ENCODE data around the gene TLL2. TPM values are rescaled to one million over a fixed set of nuclear protein-coding genes. Genes with fewer than 3 reads are reported as not detected.

Gene TLL2
- total RNA-seq, 1 donor, result under 0.01 TPM

- H3K4me3 ChIP-seq (ENCODE audit: low read depth, low read length), result no peak overlapping the region
- DNase-seq (ENCODE audit: low read depth), result no peak
- TF ChIP-seq, protein P1, sequence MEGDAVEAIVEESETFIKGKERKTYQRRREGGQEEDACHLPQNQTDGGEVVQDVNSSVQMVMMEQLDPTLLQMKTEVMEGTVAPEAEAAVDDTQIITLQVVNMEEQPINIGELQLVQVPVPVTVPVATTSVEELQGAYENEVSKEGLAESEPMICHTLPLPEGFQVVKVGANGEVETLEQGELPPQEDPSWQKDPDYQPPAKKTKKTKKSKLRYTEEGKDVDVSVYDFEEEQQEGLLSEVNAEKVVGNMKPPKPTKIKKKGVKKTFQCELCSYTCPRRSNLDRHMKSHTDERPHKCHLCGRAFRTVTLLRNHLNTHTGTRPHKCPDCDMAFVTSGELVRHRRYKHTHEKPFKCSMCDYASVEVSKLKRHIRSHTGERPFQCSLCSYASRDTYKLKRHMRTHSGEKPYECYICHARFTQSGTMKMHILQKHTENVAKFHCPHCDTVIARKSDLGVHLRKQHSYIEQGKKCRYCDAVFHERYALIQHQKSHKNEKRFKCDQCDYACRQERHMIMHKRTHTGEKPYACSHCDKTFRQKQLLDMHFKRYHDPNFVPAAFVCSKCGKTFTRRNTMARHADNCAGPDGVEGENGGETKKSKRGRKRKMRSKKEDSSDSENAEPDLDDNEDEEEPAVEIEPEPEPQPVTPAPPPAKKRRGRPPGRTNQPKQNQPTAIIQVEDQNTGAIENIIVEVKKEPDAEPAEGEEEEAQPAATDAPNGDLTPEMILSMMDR (IDR thresholded peaks at IDR 0.05; ENCODE audit: insufficient read depth, low read length), result no peak
These were observed 44.9 kb downstream of the TLL2 start for GRCh38 chr10:96468845-96469244.

DNA sequence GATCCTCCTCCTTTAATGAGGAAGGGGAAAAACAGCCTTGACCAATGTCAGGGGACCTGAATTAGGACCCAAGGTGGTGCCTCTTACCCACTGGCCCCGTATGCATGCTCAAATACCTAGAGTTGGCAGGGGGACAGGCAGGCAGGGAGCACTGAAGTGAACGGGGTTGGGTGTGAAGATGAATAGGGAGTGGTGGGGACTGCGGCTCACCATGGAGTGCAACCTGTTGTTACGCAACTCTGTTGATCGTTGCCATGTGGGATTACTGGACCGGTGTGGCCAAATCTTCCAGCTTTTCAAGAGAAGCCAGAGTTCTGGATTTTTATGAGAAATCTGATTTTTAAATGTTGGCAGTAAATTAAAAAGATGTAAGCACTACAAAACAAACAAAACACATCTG is 48.1 kb downstream of the TLL2 start:
- no peak overlapping the region for H3K4me3 ChIP-seq (ENCODE audit: low read depth, low read length)
- TF ChIP-seq, protein P1 (IDR thresholded peaks at IDR 0.05; ENCODE audit: insufficient read depth, low read length), result no peak
- DNase-seq (ENCODE audit: low read depth), result no peak

- TF ChIP-seq, protein P1 (IDR thresholded peaks at IDR 0.05; ENCODE audit: insufficient read depth, low read length), result no peak
- no peak for DNase-seq (ENCODE audit: low read depth)
- no peak overlapping the region for H3K4me3 ChIP-seq (ENCODE audit: low read depth, low read length)
These were observed 50.2 kb downstream of the TLL2 start for GRCh38 chr10:96463562-96463961.

DNA sequence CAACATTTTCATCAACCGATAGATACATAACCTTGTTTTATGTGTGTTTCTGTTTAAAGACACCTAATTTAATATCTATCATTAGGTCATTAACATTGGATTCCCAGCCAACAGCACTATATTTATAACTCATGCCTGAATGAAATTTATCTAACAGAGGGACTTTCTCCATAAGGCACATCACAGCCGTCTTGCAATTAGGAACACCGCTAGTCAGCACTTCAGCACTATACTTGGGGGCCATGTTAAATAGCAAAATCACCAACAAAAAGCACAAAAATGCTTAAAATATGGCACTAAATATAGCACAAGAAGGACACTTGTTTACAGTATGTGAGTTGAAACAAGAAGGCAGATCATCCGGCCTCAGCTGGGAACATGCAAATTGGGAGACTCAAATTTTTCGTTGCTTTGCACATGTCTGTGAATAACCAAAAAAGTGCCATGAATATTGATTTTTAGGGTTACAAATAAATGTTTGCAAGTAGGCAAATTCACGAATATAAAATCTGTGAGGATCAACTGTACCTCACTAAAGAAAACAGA is 51.0 kb downstream of the TLL2 start:
- DNase-seq (ENCODE audit: low read depth), result no peak
- no peak overlapping the region for H3K4me3 ChIP-seq (ENCODE audit: low read depth, low read length)
- TF ChIP-seq, protein P1 (IDR thresholded peaks at IDR 0.05; ENCODE audit: insufficient read depth, low read length), result no peak

- H3K4me3 ChIP-seq (ENCODE audit: low read depth, low read length), result no peak overlapping the region
- no peak for DNase-seq (ENCODE audit: low read depth)
- TF ChIP-seq, protein P1 (IDR thresholded peaks at IDR 0.05; ENCODE audit: insufficient read depth, low read length), result no peak
These were observed 53.4 kb downstream of the TLL2 start for GRCh38 chr10:96460316-96460715.

- TF ChIP-seq, protein P1 (IDR thresholded peaks at IDR 0.05; ENCODE audit: insufficient read depth, low read length), result no peak
- no peak for DNase-seq (ENCODE audit: low read depth)
- H3K4me3 ChIP-seq (ENCODE audit: low read depth, low read length), result no peak overlapping the region
These were observed 56.4 kb downstream of the TLL2 start for GRCh38 chr10:96457341-96457740.

DNA sequence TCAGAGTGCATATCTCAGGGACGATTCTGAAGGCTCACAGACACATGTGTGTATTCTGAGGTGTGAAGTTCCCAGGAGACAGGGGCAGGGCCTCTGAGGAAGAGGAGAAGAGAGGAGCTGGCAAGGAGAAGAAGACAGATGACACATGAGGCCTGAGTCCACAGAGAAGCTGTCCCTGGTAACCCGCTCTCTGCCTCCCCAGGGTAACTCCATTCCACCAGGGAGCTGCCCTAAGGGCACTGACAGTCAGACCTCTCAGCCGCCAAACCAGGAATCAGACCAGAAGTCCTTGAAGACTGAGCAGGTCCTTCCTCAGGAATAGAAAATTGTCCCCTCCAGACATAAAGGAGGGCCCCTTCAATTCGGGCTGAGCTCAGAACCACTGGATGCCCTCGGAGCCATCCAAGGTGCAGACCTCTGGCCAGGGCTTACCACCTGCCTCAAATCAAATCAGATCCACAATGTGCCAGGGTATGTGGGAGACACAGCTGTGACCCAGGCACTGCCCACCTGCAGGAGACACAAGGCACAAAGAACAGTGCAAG is 57.4 kb downstream of the TLL2 start:
- no peak overlapping the region for H3K4me3 ChIP-seq (ENCODE audit: low read depth, low read length)
- DNase-seq (ENCODE audit: low read depth), result no peak
- TF ChIP-seq, protein P1 (IDR thresholded peaks at IDR 0.05; ENCODE audit: insufficient read depth, low read length), result no peak
